GM12873 (cell line): Measurements from ENCODE around the gene DNAH10.

ENCODE experiments used
- CTCF ChIP-seq: IDR thresholded peaks from 2 replicates; pipeline ENCODE4 v1.5.1; 2012; ENCODE audit warnings: low read depth, mild to moderate bottlenecking, moderate library complexity, low read length, control low read depth; ENCODE audit not compliant: insufficient read depth; ENCODE audit errors: missing control alignments

DNAH10 gene

GRCh38 chr12:123916729-123917128 lies 154.6 kb downstream of the DNAH10 start:
- no peak for TF ChIP-seq CTCF

- TF ChIP-seq CTCF, result no peak
Measured at GRCh38 chr12:123917337-123917850, 155.3 kb downstream of the DNAH10 start.

GRCh38 chr12:123919980-123920360 lies 157.9 kb downstream of the DNAH10 start:
- no peak for TF ChIP-seq CTCF

- TF ChIP-seq CTCF, result no peak
Measured at GRCh38 chr12:123923038-123923437, 160.9 kb downstream of the DNAH10 start.

- no peak for TF ChIP-seq CTCF
Measured at GRCh38 chr12:123923927-123924326, 161.8 kb downstream of the DNAH10 start.

- TF ChIP-seq CTCF, result no peak
Measured at GRCh38 chr12:123924539-123924938, 162.4 kb downstream of the DNAH10 start.

GRCh38 chr12:123928274-123928865 lies 166.3 kb downstream of the DNAH10 start:
- no peak for TF ChIP-seq CTCF

GRCh38 chr12:123928897-123929296 lies 166.8 kb downstream of the DNAH10 start:
- no peak for TF ChIP-seq CTCF
